Activated B cell treated with CpG ODN at 0.5 μM for 24 hours (primary cell): ENCODE results near the gene WFDC2. TPM values are rescaled to one million over a fixed set of nuclear protein-coding genes. Genes with fewer than 3 reads are reported as not detected.

Source experiments
- ATAC-seq: fragments of 200-7000 bp; cut with Tn5 transposase; one replicate; pipeline ENCODE4 v1.10.0; 2021; ENCODE audit warnings: low read depth, mild to moderate bottlenecking, moderate library complexity
- CTCF ChIA-PET: fragments of 350-600 bp; sonication (Branson Sonifier 250); formaldehyde crosslinking; loops from one replicate; lab custom pipeline; 2021; ENCODE audit warnings: antibody characterized with exemption; lab: Charles Lee
- POLR2A ChIA-PET: fragments of 350-600 bp; sonication (Branson Sonifier 250); formaldehyde crosslinking; loops from one replicate; lab custom pipeline; 2021; ENCODE audit warnings: antibody characterized with exemption; lab: Charles Lee
- DNase-seq: peaks from one replicate; pipeline ENCODE4 v3.0.0; 2022
- H3K27ac Mint-ChIP-seq: one replicate; pipeline ENCODE4 v1.8.0; 2020; ENCODE audit warnings: mixed read lengths
- H3K27me3 Mint-ChIP-seq: one replicate; pipeline ENCODE4 v1.8.0; 2021; ENCODE audit warnings: mixed read lengths
- H3K36me3 Mint-ChIP-seq: one replicate; pipeline ENCODE4 v1.8.0; 2021; ENCODE audit warnings: low read depth, mixed read lengths
- H3K4me1 Mint-ChIP-seq: one replicate; pipeline ENCODE4 v1.8.0; 2021; ENCODE audit warnings: mixed read lengths
- H3K4me3 Mint-ChIP-seq: one replicate; pipeline ENCODE4 v1.8.0; 2020; ENCODE audit warnings: mild to moderate bottlenecking, mixed read lengths
- H3K9me3 Mint-ChIP-seq: one replicate; pipeline ENCODE4 v1.8.0; 2020; ENCODE audit warnings: mixed read lengths
- intact Hi-C: fragments of 100-400 bp; cut with micrococcal nuclease; formaldehyde crosslinking; loops from one replicate; pipeline ENCODE4 v1.15.1; 2024
- total RNA-seq: library from RNA; stranded (reverse); gene quantifications from 2 replicates; pipeline ENCODE4 v1.2.3, GENCODE V29; 2022
- TF ChIP-seq, protein P1 (sequence below): fragments of 200-600 bp; IDR thresholded peaks from one replicate; pipeline ENCODE4 v1.8.0; 2022; ENCODE audit warnings: antibody characterized with exemption, mild to moderate bottlenecking

The WFDC2 gene
- total RNA-seq, 1 donor from 2014 or later = 0.71 TPM

DNA sequence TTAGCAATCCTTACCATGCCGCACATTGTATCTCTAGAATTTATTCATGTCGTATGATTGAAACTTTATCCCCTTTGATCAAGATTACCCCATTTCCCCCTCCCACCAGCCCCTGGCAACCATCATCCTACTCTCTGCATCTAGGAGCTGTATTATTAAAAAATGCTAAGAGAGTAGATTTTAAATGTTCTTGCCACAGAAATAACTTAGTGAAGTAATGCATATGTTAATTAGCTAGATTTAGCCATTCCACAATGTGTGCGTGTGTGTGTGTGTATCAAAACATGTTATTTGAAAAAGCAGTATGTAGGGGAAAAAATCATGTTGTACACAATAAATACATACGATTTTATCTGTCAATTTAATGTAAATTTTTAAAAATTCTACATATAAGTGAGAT is 57.7 kb downstream of the WFDC2 start:
- intact Hi-C loops = no loop called here
- POLR2A ChIA-PET = interaction anchor here (0.7 kb wide), 1 partner anchor 233 kb away, joined by 7 read pairs; no protein-coding TSS in a partner anchor

More for the DNA sequence above, 57.7 kb downstream of the WFDC2 start:
- no peak overlapping the region for H3K4me3 Mint-ChIP-seq
- CTCF ChIA-PET = no interaction called here
- H3K27me3 Mint-ChIP-seq = peaks cover 34% of the 10 kb centered on the region
- H3K9me3 Mint-ChIP-seq = no peaks in the 10 kb centered on the region
- TF ChIP-seq, protein P1, sequence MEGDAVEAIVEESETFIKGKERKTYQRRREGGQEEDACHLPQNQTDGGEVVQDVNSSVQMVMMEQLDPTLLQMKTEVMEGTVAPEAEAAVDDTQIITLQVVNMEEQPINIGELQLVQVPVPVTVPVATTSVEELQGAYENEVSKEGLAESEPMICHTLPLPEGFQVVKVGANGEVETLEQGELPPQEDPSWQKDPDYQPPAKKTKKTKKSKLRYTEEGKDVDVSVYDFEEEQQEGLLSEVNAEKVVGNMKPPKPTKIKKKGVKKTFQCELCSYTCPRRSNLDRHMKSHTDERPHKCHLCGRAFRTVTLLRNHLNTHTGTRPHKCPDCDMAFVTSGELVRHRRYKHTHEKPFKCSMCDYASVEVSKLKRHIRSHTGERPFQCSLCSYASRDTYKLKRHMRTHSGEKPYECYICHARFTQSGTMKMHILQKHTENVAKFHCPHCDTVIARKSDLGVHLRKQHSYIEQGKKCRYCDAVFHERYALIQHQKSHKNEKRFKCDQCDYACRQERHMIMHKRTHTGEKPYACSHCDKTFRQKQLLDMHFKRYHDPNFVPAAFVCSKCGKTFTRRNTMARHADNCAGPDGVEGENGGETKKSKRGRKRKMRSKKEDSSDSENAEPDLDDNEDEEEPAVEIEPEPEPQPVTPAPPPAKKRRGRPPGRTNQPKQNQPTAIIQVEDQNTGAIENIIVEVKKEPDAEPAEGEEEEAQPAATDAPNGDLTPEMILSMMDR = no peak
- ATAC-seq = no peak
- H3K4me1 Mint-ChIP-seq = no peaks in the 10 kb centered on the region
- no peaks in the 10 kb centered on the region for H3K36me3 Mint-ChIP-seq
- no peak for DNase-seq
- H3K27ac Mint-ChIP-seq = no peak overlapping the region

Other genes with a start within 250 kb of the WFDC2 start
- not detected in 2 replicates for gene SEMG2, start 248.4 kb upstream of the WFDC2 start, total RNA-seq
- not detected in 2 replicates for gene SLPI, start 215.2 kb upstream of the WFDC2 start, total RNA-seq
- not detected in 2 replicates for gene RBPJL, start 162.9 kb upstream of the WFDC2 start, total RNA-seq
- not detected in 2 replicates for gene MATN4, start 161.5 kb upstream of the WFDC2 start, total RNA-seq
- gene SDC4, start 121.3 kb upstream of the WFDC2 start, total RNA-seq = not detected in 2 replicates
- gene SYS1, start 106.6 kb upstream of the WFDC2 start, total RNA-seq = 31.7 and 35.2 TPM in 2 replicates
- gene TP53TG5, start 91.4 kb upstream of the WFDC2 start, total RNA-seq = not detected in 2 replicates
- 2.6 and 2.7 TPM in 2 replicates for gene DBNDD2, start 61.5 kb upstream of the WFDC2 start, total RNA-seq
- 65.8 and 74.5 TPM in 2 replicates for gene PIGT, start 53.6 kb upstream of the WFDC2 start, total RNA-seq
- gene SPINT3, start 45.9 kb downstream of the WFDC2 start, total RNA-seq = not detected in 2 replicates
- not detected in 2 replicates for gene WFDC6, start 69.7 kb downstream of the WFDC2 start, total RNA-seq
- gene EPPIN, start 77.6 kb downstream of the WFDC2 start, total RNA-seq = not detected in 2 replicates
- not detected in 2 replicates for gene WFDC8, start 109.5 kb downstream of the WFDC2 start, total RNA-seq
- not detected in 2 replicates for gene WFDC10A, start 160.0 kb downstream of the WFDC2 start, total RNA-seq
- gene WFDC9, start 161.5 kb downstream of the WFDC2 start, total RNA-seq = not detected in 2 replicates
- gene WFDC11, start 200.5 kb downstream of the WFDC2 start, total RNA-seq = not detected in 2 replicates
- gene WFDC13, start 232.3 kb downstream of the WFDC2 start, total RNA-seq = not detected in 2 replicates
- not detected in 2 replicates for gene WFDC10B, start 235.3 kb downstream of the WFDC2 start, total RNA-seq